Endothelial cell of umbilical vein (primary cell): ENCODE data around the gene RGS7.
"Not testable (repeated sequence)": the region's sequence is repeated elsewhere in the genome, so short reads cannot be mapped to it uniquely, and the experiment has no call there.

Source experiments
- POLR2A ChIP-seq: IDR thresholded peaks from 2 replicates; pipeline ENCODE4 v1.6.1; 2012; ENCODE audit warnings: low read depth, mild to moderate bottlenecking, control low read depth, low read length
- TF ChIP-seq, protein P1 (sequence below), 2 donors: IDR thresholded peaks; 1 replicate in 1 of 2; 2 replicates in 1 of 2; pipeline ENCODE4 v1.5.1; 2011; ENCODE audit warnings: low read length in 2 of 2, mild to moderate bottlenecking in 2 of 2, moderate library complexity in 2 of 2, control low read depth in 1 of 2, inconsistent platforms in 1 of 2, low read depth in 1 of 2; ENCODE audit not compliant: insufficient read depth in 1 of 2; ENCODE audit errors: extremely low read depth in 1 of 2

DNA sequence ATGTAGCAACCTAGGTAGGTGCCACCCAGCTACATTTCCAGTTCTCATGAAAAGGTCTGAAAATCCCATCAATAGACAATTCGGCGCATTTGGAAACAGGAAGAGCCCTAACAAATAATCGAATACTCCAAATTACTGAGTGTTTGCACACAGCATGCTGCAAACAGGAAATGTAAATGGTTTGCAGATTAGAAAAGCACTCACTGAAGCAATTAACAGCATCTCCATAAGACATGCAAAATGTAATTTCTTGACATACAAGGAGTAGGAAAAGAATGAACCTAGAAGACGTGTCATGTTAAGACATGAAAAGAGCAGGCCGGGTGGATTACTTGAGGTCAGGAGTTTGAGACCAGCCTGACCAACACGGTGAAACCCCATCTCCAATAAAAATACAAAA is 598.2 kb downstream of the RGS7 start:
- TF ChIP-seq, protein P1, sequence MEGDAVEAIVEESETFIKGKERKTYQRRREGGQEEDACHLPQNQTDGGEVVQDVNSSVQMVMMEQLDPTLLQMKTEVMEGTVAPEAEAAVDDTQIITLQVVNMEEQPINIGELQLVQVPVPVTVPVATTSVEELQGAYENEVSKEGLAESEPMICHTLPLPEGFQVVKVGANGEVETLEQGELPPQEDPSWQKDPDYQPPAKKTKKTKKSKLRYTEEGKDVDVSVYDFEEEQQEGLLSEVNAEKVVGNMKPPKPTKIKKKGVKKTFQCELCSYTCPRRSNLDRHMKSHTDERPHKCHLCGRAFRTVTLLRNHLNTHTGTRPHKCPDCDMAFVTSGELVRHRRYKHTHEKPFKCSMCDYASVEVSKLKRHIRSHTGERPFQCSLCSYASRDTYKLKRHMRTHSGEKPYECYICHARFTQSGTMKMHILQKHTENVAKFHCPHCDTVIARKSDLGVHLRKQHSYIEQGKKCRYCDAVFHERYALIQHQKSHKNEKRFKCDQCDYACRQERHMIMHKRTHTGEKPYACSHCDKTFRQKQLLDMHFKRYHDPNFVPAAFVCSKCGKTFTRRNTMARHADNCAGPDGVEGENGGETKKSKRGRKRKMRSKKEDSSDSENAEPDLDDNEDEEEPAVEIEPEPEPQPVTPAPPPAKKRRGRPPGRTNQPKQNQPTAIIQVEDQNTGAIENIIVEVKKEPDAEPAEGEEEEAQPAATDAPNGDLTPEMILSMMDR (IDR thresholded peaks at IDR 0.05; ENCODE audit: extremely low read depth in 1 of 2, insufficient read depth in 1 of 2, low read depth in 1 of 2, low read length in 2 of 2), result not testable (repeated sequence)
- TF ChIP-seq POLR2A, result not testable (repeated sequence)
